ENCODE results near the gene RASGRP2. TPM values are rescaled to one million over a fixed set of nuclear protein-coding genes. Genes with fewer than 3 reads are reported as not detected.
A peak's percentile ranks its signal among the peaks of the same experiment; 100 is the strongest.

The RASGRP2 gene
- total RNA-seq, 4 donors from 2014 or later: 32.8 to 72.8 (median 34.9) TPM

- Histone ChIP-seq H3K4me1 (peaks cover 9 to 31% (median 21%) of the 10 kb centered on the region in 4 donors), H3K27me3 (peaks cover 0 to 100% (median 58%) of the 10 kb centered on the region in 4 donors), H3K4me3 (peak overlapping the region; percentile 12 to 35 (median 22)), H3K27ac (replicated peaks in 1 of 4) (no peak overlapping the region), H3K36me3 (no peaks in the 10 kb centered on the region), H3K9me3 (no peaks in the 10 kb centered on the region)
- DNase-seq (ENCODE audit: extremely low spot score): no peak
- 4% methylated on average over 11 of the region's 111 CpGs for WGBS
- intact Hi-C loops (cut with DNase I): no loop called here
- no peak for TF ChIP-seq POLR2A (IDR thresholded peaks at IDR 0.05; ENCODE audit: low read depth)
These were observed 30.8 kb downstream of the RASGRP2 start for GRCh38 chr11:64713016-64713707.

DNA sequence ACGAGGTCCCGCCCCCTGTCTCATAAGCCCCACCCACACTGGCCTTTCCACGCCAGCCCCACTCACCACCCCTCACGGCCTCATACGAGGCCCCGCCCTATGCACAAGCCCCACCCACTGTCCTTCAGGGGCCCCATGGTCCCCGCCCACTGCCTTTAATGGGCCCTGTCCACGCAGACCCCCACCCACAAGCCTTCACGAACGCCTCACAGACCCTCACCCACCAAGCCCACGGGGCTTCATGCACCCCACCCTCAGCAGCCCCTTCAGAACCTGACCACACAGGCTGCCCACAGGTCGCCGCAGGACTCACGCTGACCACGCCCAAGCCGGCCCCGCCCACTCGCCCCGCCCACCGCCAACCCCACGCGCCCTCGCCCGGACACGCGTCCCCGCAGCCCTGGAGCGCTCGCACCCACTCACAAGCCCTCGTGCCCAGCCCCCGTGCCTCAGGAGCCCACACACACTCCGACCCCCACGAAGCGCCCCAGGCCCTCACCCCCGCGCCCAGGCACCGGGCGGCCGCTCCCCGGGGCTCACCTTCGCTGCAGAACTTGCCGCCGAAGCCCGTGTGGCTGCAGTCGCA is 31.4 kb downstream of the RASGRP2 start:
- no peak overlapping the region for H3K27ac ChIP-seq (replicated peaks in 1 of 4)
- intact Hi-C loops (cut with DNase I): no loop called here
- DNase-seq (ENCODE audit: extremely low spot score): no peak
- no peaks in the 10 kb centered on the region for H3K9me3 ChIP-seq
- H3K27me3 ChIP-seq: peaks cover 0 to 100% (median 57%) of the 10 kb centered on the region in 4 donors
- no peak overlapping the region for H3K4me3 ChIP-seq
- H3K4me1 ChIP-seq: peaks cover 9 to 31% (median 21%) of the 10 kb centered on the region in 4 donors
- TF ChIP-seq POLR2A (IDR thresholded peaks at IDR 0.05; ENCODE audit: low read depth): no peak
- TF ChIP-seq EP300 (IDR thresholded peaks at IDR 0.05): no peak
- no peak for TF ChIP-seq POLR2AphosphoS5 (IDR thresholded peaks at IDR 0.05)
- TF ChIP-seq, protein P1, sequence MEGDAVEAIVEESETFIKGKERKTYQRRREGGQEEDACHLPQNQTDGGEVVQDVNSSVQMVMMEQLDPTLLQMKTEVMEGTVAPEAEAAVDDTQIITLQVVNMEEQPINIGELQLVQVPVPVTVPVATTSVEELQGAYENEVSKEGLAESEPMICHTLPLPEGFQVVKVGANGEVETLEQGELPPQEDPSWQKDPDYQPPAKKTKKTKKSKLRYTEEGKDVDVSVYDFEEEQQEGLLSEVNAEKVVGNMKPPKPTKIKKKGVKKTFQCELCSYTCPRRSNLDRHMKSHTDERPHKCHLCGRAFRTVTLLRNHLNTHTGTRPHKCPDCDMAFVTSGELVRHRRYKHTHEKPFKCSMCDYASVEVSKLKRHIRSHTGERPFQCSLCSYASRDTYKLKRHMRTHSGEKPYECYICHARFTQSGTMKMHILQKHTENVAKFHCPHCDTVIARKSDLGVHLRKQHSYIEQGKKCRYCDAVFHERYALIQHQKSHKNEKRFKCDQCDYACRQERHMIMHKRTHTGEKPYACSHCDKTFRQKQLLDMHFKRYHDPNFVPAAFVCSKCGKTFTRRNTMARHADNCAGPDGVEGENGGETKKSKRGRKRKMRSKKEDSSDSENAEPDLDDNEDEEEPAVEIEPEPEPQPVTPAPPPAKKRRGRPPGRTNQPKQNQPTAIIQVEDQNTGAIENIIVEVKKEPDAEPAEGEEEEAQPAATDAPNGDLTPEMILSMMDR (IDR thresholded peaks at IDR 0.05): no peak
- no peaks in the 10 kb centered on the region for H3K36me3 ChIP-seq
- 17% methylated on average over 33 of the region's 45 CpGs for WGBS

DNA sequence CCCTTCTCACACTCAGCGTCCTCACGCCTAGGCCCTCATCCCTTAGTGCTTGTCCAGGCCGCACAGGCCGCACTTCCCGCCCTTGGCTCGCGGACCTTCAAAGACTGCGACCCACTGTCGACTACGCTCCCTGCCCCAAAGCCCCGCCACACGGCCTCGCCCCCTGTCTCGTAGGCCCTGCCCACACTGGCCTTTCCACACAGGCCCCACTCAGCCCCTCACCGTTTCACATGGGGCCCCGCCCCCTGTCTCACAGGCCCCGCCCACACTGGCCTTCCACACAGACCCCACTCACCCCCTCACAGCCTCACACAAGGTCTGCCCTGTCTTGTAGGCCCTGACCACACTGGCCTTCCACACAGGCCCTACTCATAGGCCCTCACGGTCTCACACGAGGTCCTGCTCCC is 32.0 kb downstream of the RASGRP2 start:
- Histone ChIP-seq H3K4me3 (no peak overlapping the region), H3K9me3 (no peaks in the 10 kb centered on the region), H3K36me3 (no peaks in the 10 kb centered on the region), H3K27ac (replicated peaks in 1 of 4) (no peak overlapping the region), H3K27me3 (peaks cover 0 to 100% (median 56%) of the 10 kb centered on the region in 4 donors), H3K4me1 (peaks cover 9 to 31% (median 21%) of the 10 kb centered on the region in 4 donors)
- intact Hi-C loops (cut with DNase I): no loop called here
- no peak for DNase-seq (ENCODE audit: extremely low spot score)
- WGBS: 55% methylated on average over 19 of the region's 19 CpGs
- TF ChIP-seq, protein P1 (IDR thresholded peaks at IDR 0.05): no peak
- TF ChIP-seq POLR2AphosphoS5 (IDR thresholded peaks at IDR 0.05): no peak
- TF ChIP-seq POLR2A (IDR thresholded peaks at IDR 0.05; ENCODE audit: low read depth): no peak

DNA sequence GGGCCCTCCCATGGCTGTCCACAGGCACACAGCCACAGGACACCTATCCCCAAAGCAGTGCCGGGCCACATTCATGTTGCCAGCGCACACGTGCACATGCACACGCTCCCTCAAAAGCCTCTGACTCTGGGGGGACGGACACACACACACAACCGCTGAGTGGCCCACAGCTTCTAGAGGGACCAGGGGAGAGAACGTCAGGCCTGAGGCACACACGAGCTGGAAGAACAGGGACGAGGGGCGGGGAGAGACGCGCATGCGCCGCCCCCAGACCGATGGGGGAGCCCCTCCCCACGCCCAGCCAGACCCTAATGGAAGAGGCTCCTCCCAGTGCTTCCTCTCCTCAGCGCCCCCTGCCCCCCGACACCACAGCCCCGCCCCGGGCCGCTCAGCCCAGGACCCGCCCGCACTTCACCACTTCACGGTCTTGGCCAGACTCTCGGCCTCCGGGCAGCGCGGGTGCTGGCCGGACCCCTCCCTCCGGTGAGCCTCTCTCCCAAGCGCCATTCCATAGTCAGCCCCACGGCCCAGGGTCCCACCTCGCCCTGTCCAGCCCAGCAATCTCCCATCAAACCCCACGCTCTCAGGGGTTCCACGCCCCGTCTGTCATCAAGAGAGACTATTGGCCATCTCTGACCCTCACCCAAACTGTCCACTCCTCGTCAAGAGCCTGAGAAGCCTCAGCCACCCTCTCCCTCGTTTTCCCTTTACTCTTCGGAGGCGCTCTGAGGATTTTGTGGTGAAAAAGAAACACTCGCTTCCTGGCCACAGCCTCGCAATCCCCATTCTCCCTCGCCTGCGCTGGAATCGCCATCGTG is 32.6 kb downstream of the RASGRP2 start:
- DNase-seq (ENCODE audit: extremely low spot score): no peak
- TF ChIP-seq POLR2A (IDR thresholded peaks at IDR 0.05; ENCODE audit: low read depth) (no peak), POLR2AphosphoS5 (IDR thresholded peaks at IDR 0.05) (no peak), EP300 (IDR thresholded peaks at IDR 0.05) (no peak)
- TF ChIP-seq, protein P1 (IDR thresholded peaks at IDR 0.05): no peak
- H3K9me3 ChIP-seq: no peaks in the 10 kb centered on the region
- H3K4me3 ChIP-seq: no peak overlapping the region
- WGBS: 22% methylated on average over 39 of the region's 46 CpGs
- H3K36me3 ChIP-seq: no peaks in the 10 kb centered on the region
- H3K27me3 ChIP-seq: peaks cover 0 to 99% (median 53%) of the 10 kb centered on the region in 4 donors
- no peak overlapping the region for H3K27ac ChIP-seq (replicated peaks in 1 of 4)
- intact Hi-C loops (cut with DNase I): no loop called here
- peaks cover 9 to 31% (median 21%) of the 10 kb centered on the region in 4 donors for H3K4me1 ChIP-seq

Measured in esophagus muscularis mucosa (tissue), 4 donors.